Left lung (tissue), 10 donors: Measurements from ENCODE around the gene RAB5A. TPM values are rescaled to one million over a fixed set of nuclear protein-coding genes. Genes with fewer than 3 reads are reported as not detected.
"Not testable (repeated sequence)": the region's sequence is repeated elsewhere in the genome, so short reads cannot be mapped to it uniquely, and the experiment has no call there.

Source experiments
- ATAC-seq: fragments of 200-7000 bp; cut with Tn5 transposase; one replicate; pipeline ENCODE4 v1.9.1; 2020; ENCODE audit warnings: moderate library complexity
- DNase-seq, 4 donors: peaks; one replicate each; pipeline ENCODE4 v3.0.0-alpha.2; 2013 to 2020
- H3K27ac ChIP-seq, 2 donors: fragments of 200-600 bp; sonication (generic) in 1 of 2; one replicate each; pipeline versions ENCODE4 v1.5.0 to v1.8.0; 2020 to 2021
- H3K27me3 ChIP-seq, 2 donors: fragments of 200-600 bp; sonication (generic) in 1 of 2; one replicate each; pipeline versions ENCODE4 v1.5.0 to v1.8.0; 2020 to 2021
- H3K36me3 ChIP-seq, 2 donors: fragments of 200-600 bp; sonication (generic) in 1 of 2; one replicate each; pipeline versions ENCODE4 v1.5.0 to v1.8.0; 2020 to 2021
- H3K4me1 ChIP-seq, 2 donors: fragments of 200-600 bp; one replicate each; pipeline ENCODE4 v1.8.0; 2021
- H3K4me3 ChIP-seq, 2 donors: fragments of 200-600 bp; sonication (generic) in 1 of 2; one replicate each; pipeline versions ENCODE4 v1.5.0 to v1.8.0; 2020 to 2021; ENCODE audit warnings: mild to moderate bottlenecking in 1 of 2
- H3K9me3 ChIP-seq, 2 donors: fragments of 200-600 bp; sonication (generic) in 1 of 2; one replicate each; pipeline versions ENCODE4 v1.5.0 to v1.8.0; 2020 to 2021
- intact Hi-C, 2 donors: fragments of 100-400 bp; cut with DNase I; formaldehyde crosslinking; loops; one replicate each; pipeline versions ENCODE4 v1.11.2 to v1.14.2; 2022
- polyA plus RNA-seq, 6 donors: library from polyadenylated mRNA; unstranded; fragments of 120-200 nt; gene quantifications; one replicate each; pipeline ENCODE4 v1.2.1, GENCODE V29; 2013; ENCODE audit not compliant: insufficient read length in 6 of 6
- total RNA-seq, 2 donors: library from RNA; stranded (reverse); fragmentation: NEBNext Ultra II Directional; extraction: Animal tissue kit (Norgen Biotek cat#: 25700); gene quantifications; one replicate each; pipeline ENCODE4 v1.2.1, GENCODE V29; 2021
- TF ChIP-seq, protein P1 (sequence below), 2 donors: fragments of 200-600 bp; sonication (generic) in 1 of 2; IDR thresholded peaks; one replicate each; pipeline versions ENCODE4 v1.5.0 to v1.8.0; 2021; ENCODE audit warnings: antibody characterized with exemption in 2 of 2
- donor health status: DM: no; HTN: yes; CAD: no.
- donor health status: DM: no; HTN: no; CAD: no.

The RAB5A gene
- total and polyA plus RNA-seq, 8 donors, result 60.7 to 72.1 (median 69.2) TPM

DNA sequence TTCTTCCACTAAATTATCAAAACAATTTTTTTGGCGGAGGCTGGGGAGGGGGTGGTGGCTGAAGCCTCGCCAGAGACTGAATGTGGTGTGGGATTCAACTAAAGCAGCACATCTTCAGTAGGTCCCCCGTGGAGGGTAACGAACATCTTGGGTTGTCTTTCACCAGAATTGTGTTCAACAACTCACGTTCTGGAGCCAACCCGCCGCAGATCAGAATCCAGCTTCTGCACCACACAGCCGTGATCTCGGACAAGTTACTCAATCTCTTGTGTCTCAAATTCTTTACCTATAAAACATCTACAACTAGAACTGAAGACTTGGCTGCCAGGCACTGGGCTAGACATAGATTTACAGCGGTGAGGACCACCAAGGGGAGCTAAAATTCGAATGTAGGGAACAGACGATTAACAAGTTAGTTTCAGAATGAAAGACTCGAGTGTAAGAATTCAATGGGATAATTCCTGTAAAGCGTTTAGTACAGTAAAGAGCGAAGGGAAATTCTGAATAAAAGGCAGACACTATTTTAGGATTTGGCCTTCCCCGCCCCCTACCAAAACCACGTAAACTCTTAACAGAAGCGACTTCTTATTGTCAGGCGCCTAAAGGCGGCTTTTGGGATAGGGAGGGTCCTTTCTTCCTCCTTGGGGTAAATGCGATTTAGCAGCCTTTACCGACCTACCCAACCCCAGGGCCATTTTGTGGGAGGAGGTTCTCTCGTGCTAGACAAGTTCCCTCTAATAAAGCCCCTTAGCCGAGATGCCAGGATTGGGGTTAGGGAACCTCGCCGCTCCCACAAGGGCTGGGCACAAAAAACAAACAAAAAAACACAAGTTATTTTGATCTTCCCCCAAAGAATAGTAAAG lies 697 bp upstream of the RAB5A start:
- intact Hi-C loops, result no loop called here
- H3K4me1 ChIP-seq, result peaks cover 16 to 32% of the 10 kb centered on the region in 2 donors
- ATAC-seq (no peak), DNase-seq (no peak)
- peaks cover 0 to 5% of the 10 kb centered on the region in 2 donors for H3K36me3 ChIP-seq
- H3K4me3 ChIP-seq, result peak overlapping the region; percentile 97 to 98
- peak overlapping the region; percentile 98 to 100 for H3K27ac ChIP-seq
- TF ChIP-seq, protein P1, sequence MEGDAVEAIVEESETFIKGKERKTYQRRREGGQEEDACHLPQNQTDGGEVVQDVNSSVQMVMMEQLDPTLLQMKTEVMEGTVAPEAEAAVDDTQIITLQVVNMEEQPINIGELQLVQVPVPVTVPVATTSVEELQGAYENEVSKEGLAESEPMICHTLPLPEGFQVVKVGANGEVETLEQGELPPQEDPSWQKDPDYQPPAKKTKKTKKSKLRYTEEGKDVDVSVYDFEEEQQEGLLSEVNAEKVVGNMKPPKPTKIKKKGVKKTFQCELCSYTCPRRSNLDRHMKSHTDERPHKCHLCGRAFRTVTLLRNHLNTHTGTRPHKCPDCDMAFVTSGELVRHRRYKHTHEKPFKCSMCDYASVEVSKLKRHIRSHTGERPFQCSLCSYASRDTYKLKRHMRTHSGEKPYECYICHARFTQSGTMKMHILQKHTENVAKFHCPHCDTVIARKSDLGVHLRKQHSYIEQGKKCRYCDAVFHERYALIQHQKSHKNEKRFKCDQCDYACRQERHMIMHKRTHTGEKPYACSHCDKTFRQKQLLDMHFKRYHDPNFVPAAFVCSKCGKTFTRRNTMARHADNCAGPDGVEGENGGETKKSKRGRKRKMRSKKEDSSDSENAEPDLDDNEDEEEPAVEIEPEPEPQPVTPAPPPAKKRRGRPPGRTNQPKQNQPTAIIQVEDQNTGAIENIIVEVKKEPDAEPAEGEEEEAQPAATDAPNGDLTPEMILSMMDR (IDR thresholded peaks at IDR 0.05), result no peak
- no peaks in the 10 kb centered on the region for H3K27me3 ChIP-seq
- H3K9me3 ChIP-seq, result no peaks in the 10 kb centered on the region

DNA sequence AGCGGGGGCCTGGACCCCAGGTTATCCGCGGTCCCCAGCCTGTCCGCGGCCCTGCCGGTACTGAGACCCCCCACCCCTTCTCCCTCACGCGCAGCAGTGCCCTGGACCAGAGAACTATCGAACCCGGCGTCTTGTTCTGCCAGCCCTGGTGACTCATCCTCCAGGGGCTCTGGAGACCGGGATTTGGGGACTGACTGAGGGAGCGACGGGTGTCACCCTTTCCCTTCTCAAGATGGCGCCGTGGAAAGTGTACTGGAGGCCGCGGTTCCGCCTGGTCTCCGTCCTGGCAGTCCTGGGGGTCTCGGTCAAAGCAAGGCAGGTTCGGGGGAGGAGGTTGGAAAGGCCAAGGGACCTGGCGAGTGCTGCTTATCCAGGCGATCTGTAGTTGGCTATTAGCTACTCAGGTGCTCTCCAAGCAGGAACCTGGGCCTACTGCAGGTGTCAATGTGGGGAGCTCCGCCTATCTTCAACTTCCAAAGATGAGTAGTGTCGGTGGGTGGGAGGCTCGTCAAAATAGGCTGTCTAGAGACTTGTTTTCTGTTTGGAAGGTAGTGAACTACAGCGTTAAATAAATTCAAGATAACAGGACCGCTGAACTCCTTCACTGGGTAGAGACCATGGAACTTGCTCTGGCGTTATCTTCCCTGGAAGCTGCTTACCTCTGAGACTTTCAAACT lies 790 bp downstream of the RAB5A start:
- Histone ChIP-seq H3K27me3 (no peaks in the 10 kb centered on the region), H3K4me1 (peaks cover 16 to 46% of the 10 kb centered on the region in 2 donors), H3K36me3 (peaks cover 0 to 20% of the 10 kb centered on the region in 2 donors), H3K9me3 (no peaks in the 10 kb centered on the region), H3K27ac (peak overlapping the region; percentile 98 to 100), H3K4me3 (peak overlapping the region; percentile 97 to 98)
- TF ChIP-seq, protein P1 (IDR thresholded peaks at IDR 0.05), result no peak
- peak; percentile 54 for ATAC-seq
- intact Hi-C loops, result no loop called here
- DNase-seq, result peak in 3 of 4 donors; percentile 56 to 61 (median 57)

DNA sequence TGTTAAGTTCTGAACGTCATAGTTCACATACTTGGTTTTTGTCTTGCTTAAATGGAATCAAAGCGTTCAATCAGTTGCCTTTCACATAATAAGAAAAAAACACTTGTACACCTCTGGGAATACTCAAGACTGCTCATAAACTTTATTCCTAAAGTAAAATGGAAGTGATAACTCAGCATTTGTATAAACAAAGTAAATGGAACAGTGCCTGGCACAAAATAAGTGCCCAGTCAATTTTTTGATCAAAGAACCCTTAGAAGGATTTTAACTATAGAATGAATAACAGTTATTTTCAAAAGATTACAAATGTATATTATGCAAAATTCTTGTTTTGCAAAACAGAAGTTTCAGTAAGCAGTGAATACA lies 1.3 kb downstream of the RAB5A start:
- Histone ChIP-seq H3K36me3 (peaks cover 0 to 23% of the 10 kb centered on the region in 2 donors), H3K4me1 (peaks cover 16 to 49% of the 10 kb centered on the region in 2 donors), H3K9me3 (no peaks in the 10 kb centered on the region), H3K4me3 (peak overlapping the region; percentile 97 to 98), H3K27me3 (no peaks in the 10 kb centered on the region), H3K27ac (peak overlapping the region; percentile 98 to 100)
- ATAC-seq (no peak), DNase-seq (no peak)
- TF ChIP-seq, protein P1 (IDR thresholded peaks at IDR 0.05), result no peak
- intact Hi-C loops, result no loop called here

DNA sequence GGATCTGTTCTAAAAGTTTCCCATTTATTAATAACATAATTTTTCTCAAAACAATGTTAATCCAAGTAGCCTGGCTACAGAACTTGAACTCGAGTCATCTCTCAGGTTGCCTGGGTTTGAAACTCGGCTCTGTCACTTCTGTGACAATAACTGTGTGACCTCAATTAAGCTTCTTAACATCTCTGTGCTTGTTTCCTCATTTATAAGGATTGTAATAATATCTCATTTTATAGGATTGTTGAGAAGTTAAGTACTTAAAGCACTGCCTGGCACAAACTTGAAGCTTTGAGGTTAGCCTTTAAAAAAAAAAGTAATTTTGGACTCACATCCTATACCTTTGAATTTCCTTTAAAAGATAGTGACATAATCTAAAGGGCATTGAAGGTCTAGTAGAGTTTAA lies 3.4 kb downstream of the RAB5A start:
- no peak for DNase-seq
- Histone ChIP-seq H3K27ac (no peak overlapping the region), H3K4me3 (no peak overlapping the region), H3K4me1 (peaks cover 16 to 55% of the 10 kb centered on the region in 2 donors), H3K9me3 (no peaks in the 10 kb centered on the region), H3K36me3 (peaks cover 0 to 43% of the 10 kb centered on the region in 2 donors), H3K27me3 (no peaks in the 10 kb centered on the region)
- TF ChIP-seq, protein P1 (IDR thresholded peaks at IDR 0.05), result no peak
- intact Hi-C loops, result no loop called here
- ATAC-seq, result no peak

DNA sequence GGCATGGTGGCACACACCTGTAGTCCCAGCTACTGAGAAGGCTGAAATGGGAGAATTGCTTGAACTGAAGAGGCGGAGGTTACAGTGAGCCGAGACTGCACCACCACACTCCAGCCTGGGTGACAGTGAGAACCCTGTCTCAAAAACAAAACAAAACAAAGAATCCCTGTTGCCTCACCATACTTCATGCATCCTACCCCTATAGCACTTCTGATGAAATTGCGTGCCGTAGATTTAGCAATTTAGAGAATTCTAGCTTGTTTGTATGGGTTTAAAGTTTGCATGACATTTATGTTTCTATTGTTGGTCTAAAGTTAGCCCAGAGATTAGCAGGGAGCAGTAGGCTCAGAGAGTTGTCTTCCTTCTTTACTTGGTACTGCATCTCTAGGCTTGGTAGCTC lies 7.8 kb downstream of the RAB5A start:
- ATAC-seq (no peak), DNase-seq (no peak)
- intact Hi-C loops, result no loop called here
- H3K27me3 ChIP-seq, result no peaks in the 10 kb centered on the region
- H3K9me3 ChIP-seq, result no peaks in the 10 kb centered on the region
- peaks cover under 1 to 50% of the 10 kb centered on the region in 2 donors for H3K4me1 ChIP-seq
- peaks cover 0 to 56% of the 10 kb centered on the region in 2 donors for H3K36me3 ChIP-seq
- H3K27ac ChIP-seq, result no peak overlapping the region
- H3K4me3 ChIP-seq, result no peak overlapping the region
- TF ChIP-seq, protein P1 (IDR thresholded peaks at IDR 0.05), result no peak

DNA sequence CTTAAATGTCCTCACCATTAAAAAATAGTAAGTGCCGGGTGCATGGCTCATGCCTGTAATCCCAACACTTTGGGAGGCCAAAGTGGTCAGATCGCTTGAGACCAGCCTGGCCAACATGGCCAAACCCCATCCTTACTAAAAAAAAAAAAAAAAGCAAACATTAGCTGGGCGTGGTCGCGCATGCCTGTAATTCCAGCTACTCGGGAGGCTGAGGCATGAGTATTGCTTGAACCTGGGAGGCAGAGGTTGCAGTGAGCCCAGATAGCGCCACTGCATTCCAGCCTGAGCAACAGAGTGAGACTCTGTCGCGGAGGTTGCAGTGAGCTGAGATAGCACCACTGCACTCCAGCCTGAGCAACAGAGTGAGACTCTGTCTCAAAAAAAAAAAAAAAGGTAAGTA lies 10.5 kb downstream of the RAB5A start:
- H3K9me3 ChIP-seq, H3K4me3 ChIP-seq, H3K27me3 ChIP-seq, intact Hi-C loops, ATAC-seq, DNase-seq, H3K27ac ChIP-seq: not testable (repeated sequence)
- peaks cover 0 to 27% of the 10 kb centered on the region in 2 donors for H3K4me1 ChIP-seq
- peaks cover 0 to 45% of the 10 kb centered on the region in 2 donors for H3K36me3 ChIP-seq
